Measurements from ENCODE around the gene RBM44.

Gene RBM44

GRCh38 chr2:237815637-237816036 is 17.1 kb downstream of the RBM44 start:
- no peak overlapping the region for H3K4me3 ChIP-seq

GRCh38 chr2:237816531-237816930 is 18.0 kb downstream of the RBM44 start:
- TF ChIP-seq, protein P1, sequence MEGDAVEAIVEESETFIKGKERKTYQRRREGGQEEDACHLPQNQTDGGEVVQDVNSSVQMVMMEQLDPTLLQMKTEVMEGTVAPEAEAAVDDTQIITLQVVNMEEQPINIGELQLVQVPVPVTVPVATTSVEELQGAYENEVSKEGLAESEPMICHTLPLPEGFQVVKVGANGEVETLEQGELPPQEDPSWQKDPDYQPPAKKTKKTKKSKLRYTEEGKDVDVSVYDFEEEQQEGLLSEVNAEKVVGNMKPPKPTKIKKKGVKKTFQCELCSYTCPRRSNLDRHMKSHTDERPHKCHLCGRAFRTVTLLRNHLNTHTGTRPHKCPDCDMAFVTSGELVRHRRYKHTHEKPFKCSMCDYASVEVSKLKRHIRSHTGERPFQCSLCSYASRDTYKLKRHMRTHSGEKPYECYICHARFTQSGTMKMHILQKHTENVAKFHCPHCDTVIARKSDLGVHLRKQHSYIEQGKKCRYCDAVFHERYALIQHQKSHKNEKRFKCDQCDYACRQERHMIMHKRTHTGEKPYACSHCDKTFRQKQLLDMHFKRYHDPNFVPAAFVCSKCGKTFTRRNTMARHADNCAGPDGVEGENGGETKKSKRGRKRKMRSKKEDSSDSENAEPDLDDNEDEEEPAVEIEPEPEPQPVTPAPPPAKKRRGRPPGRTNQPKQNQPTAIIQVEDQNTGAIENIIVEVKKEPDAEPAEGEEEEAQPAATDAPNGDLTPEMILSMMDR (IDR thresholded peaks at IDR 0.05), result no peak
- no peak overlapping the region for H3K4me3 ChIP-seq
- no peak for DNase-seq (ENCODE audit: low spot score)
- no peak overlapping the region for H3K27ac ChIP-seq

More at GRCh38 chr2:237815637-237816036, 17.1 kb downstream of the RBM44 start:
- no peak overlapping the region for H3K27ac ChIP-seq
- TF ChIP-seq, protein P1 (IDR thresholded peaks at IDR 0.05), result no peak
- no peak for DNase-seq (ENCODE audit: low spot score)

- H3K27ac ChIP-seq, result no peak overlapping the region
- DNase-seq (ENCODE audit: low spot score), result no peak
- TF ChIP-seq, protein P1 (IDR thresholded peaks at IDR 0.05), result no peak
These were observed 19.5 kb downstream of the RBM44 start for GRCh38 chr2:237818066-237818473.

GRCh38 chr2:237819231-237819630 is 20.7 kb downstream of the RBM44 start:
- TF ChIP-seq, protein P1 (IDR thresholded peaks at IDR 0.05), result no peak
- DNase-seq (ENCODE audit: low spot score), result no peak
- H3K4me3 ChIP-seq, result no peak overlapping the region
- H3K27ac ChIP-seq, result no peak overlapping the region

More at GRCh38 chr2:237818066-237818473, 19.5 kb downstream of the RBM44 start:
- H3K4me3 ChIP-seq, result no peak overlapping the region

DNA sequence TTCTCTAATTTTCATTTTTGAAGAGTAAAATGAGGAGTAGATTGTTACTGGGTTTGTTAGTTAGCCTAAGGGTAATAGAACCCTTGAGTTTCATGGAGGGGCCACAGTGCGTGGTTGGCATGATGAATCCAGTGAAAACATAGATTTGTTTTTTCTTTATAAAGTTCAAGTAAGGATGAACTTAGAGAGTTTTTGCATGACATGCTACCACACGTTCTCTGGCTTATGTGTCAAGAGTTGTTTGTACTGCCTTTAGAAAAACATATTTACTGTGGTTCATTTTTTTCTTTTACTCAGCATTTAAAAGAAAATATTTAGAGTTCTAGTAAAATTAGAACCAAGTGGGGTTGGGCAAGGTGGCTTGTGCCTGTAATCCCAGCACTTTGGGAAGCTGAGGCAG is 21.8 kb downstream of the RBM44 start:
- no peak for DNase-seq (ENCODE audit: low spot score)
- no peak overlapping the region for H3K27ac ChIP-seq
- no peak overlapping the region for H3K4me3 ChIP-seq
- TF ChIP-seq, protein P1 (IDR thresholded peaks at IDR 0.05), result no peak

- no peak overlapping the region for H3K27ac ChIP-seq
- TF ChIP-seq, protein P1 (IDR thresholded peaks at IDR 0.05), result no peak
- no peak overlapping the region for H3K4me3 ChIP-seq
- DNase-seq (ENCODE audit: low spot score), result no peak
These were observed 25.0 kb downstream of the RBM44 start for GRCh38 chr2:237823544-237823943.

DNA sequence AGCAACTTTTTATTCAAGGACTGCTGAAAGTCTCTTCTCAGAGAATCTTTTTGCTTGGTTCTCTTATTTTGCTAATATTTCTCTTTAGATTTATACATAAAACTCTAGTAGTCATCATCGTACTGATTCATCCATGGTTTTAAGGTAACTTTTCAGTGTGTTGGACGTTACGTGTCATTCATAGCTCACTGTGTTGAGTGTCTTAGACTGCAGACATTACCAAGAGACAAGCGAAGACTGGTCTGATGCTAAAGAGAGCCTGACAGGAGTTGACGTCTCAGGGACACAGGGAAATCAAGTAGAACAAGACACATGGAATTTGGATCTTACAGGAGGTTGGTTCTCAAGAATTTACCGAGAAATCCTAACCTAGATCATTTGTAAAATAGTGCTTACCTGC is 25.5 kb downstream of the RBM44 start:
- no peak for DNase-seq (ENCODE audit: low spot score)
- Histone ChIP-seq H3K4me3 (no peak overlapping the region), H3K27ac (no peak overlapping the region)
- TF ChIP-seq, protein P1 (IDR thresholded peaks at IDR 0.05), result no peak
